COLO829 (cell line): ENCODE measurements around the gene ELMO1.

Experiments
- DNase-seq: peaks from one replicate; pipeline ENCODE4 v3.0.0; 2012; ENCODE audit warnings: low spot score

ELMO1 gene

GRCh38 chr7:36944838-36945237, 503.8 kb downstream of the ELMO1 start:
- no peak for DNase-seq

GRCh38 chr7:36943591-36944435, 504.9 kb downstream of the ELMO1 start:
- no peak for DNase-seq

- DNase-seq, result no peak
These were observed 505.7 kb downstream of the ELMO1 start for GRCh38 chr7:36942955-36943354.

DNA sequence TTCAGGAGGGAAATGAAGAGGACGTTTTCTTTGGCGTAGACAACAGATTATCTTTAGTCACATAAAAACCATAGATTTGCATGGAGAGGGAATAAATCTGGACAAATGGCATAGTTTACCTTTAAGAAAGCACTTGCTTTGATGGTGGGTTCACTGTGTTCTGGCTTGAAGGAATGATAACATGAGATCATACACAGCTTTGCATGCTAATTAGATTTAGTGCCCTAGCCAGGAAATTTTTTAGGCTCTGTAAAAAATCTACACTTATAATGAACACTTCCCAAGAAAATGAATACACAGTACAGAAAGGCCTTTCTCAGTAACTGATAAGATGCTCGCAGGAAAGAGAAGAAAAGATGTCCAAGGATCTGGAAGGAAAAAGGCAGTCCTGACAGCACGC, 506.1 kb downstream of the ELMO1 start:
- no peak for DNase-seq

GRCh38 chr7:36942025-36942424, 506.6 kb downstream of the ELMO1 start:
- no peak for DNase-seq

DNA sequence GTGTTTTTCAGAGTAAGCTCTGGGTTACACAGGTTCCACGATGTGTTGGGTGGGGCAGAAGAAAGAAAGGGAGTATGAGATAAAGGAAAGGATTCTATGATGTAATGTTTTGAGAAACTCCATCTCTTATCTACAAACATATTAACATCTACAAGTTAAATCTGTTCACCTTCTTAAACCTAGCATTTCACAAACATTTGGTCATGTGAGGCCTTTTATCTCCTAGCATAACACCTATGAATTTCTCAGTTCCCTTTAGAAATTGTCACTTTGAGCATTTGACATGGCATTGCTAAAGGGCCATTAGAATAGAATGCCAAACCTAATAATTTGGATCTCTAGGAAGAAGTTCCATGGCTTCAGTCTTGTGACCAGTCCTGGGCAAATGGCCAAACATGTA, 507.3 kb downstream of the ELMO1 start:
- DNase-seq, result no peak

DNA sequence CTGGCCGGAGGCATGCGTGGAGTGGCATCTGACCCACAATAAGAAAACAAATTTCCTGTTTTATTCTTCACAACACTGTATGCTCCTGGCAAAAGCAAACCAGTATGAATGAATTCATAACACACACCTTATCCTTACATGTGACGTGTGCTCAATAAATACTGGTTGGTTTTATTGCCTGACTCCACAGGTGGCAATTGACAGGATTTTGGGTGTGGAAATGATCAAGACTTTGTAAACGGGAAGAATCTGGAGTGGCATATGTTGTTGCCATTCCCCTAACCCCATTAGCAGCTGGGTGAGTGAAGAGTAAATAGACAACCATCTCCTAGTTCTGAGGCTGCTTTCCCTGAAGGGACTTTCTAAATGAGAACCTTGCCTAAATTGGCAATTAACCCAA, 508.8 kb downstream of the ELMO1 start:
- DNase-seq, result no peak

GRCh38 chr7:36937754-36938563, 510.7 kb downstream of the ELMO1 start:
- DNase-seq, result no peak

DNA sequence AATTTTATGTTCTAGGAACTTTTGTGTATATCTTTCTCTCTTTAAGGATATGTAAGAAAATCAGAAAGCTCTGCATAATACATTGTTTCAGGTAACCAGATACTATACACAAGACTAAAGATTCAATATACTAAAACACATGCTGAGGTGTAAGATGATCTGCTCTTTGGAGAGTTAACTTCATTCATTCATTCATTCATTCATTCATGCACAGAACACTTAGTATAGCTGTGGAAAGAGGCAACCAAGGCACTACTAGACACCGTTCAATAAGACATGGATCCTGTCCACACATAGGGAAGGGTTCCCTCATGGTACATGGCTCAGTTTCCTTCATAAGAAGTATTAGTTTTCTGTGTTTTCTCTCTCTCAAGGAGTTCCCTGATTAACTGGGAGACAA, 516.8 kb downstream of the ELMO1 start:
- no peak for DNase-seq

DNA sequence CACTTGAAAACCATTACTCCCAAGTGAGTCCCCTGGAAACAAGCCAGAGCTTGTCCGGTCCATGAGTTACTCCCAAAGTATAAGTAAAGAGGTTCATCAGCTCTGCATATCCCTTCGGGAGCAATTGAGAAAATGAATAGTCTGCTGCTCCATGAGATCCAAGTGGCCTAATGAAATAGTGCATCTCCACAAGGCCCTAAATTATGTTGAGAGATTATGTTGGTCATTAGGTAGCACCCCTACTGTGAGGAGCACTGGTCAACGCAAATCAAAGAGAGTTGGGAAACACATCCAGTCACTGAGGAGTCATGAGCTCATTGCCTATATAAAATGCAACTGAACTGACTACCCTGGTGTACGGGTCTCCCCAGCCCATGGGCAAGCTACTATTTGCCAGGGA, 518.9 kb downstream of the ELMO1 start:
- DNase-seq, result no peak

DNA sequence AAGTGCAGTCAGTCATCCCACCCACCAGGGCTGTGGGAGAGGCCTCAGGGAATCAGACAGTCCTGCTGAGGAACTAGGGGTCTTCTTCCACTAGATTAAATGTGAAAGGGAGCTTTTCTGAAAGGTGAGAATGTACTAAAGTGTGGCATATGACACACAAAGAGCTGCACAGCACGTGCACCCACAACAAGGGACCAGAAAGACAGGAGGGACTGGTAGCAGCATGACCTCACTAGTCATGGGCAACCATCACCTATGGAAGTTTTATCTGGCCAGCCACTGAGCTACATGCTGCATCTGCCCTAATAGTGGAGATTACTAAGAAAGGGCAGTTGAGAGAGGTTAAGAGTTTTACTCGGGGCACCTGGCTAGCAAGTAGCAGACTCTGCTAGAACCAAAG, 519.9 kb downstream of the ELMO1 start:
- DNase-seq, result no peak

- no peak for DNase-seq
These were observed 520.4 kb downstream of the ELMO1 start for GRCh38 chr7:36928311-36928710.

- DNase-seq, result no peak
These were observed 523.0 kb downstream of the ELMO1 start for GRCh38 chr7:36925691-36926090.

GRCh38 chr7:36925207-36925606, 523.5 kb downstream of the ELMO1 start:
- no peak for DNase-seq

DNA sequence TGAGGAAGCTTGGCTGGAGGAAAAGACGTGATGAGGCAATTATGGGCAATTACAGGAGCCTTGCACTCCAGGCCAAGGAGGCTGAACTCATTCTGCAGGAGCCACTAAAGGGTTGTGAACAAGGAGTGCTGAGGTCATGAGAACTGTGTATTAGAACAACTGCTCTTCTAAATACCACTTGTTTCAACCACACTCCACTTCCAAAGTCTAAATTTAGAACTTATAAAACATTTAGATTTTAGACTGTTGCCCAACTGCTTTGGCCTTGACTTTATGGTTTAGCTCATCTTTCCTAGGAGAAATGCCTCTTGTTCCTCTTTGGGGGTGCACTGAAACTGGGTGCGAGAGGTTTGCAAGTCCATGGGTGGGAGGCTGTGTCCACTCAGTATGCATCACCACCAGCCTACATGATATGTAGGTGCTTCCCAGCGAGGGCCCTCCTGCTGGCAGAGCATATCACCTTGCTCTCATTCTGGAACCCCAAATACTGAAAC, 524.7 kb downstream of the ELMO1 start:
- no peak for DNase-seq

GRCh38 chr7:36923185-36923584, 525.5 kb downstream of the ELMO1 start:
- no peak for DNase-seq

- DNase-seq, result no peak
These were observed 528.2 kb downstream of the ELMO1 start for GRCh38 chr7:36920433-36920832.

DNA sequence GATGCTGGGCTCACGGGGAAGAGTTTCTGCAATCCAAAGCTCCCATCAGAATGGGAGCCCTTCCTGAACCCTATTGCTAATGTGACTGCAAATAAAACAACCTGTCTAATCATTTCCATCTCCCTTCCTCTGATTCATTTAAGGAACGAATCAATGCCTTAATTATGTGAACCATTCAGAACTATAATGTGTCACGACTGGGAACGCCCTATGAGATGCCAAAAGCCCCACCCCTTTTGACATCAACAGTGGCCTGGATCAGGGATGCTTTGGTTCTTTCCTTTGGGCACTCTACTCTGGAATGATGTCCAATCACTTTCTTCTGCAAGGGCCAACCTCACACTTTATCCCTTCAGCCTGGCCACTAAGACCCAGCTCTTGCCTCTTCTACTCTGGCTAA, 528.9 kb downstream of the ELMO1 start:
- no peak for DNase-seq

GRCh38 chr7:36918591-36918990, 530.1 kb downstream of the ELMO1 start:
- no peak for DNase-seq

GRCh38 chr7:36916619-36917018, 532.0 kb downstream of the ELMO1 start:
- no peak for DNase-seq

DNA sequence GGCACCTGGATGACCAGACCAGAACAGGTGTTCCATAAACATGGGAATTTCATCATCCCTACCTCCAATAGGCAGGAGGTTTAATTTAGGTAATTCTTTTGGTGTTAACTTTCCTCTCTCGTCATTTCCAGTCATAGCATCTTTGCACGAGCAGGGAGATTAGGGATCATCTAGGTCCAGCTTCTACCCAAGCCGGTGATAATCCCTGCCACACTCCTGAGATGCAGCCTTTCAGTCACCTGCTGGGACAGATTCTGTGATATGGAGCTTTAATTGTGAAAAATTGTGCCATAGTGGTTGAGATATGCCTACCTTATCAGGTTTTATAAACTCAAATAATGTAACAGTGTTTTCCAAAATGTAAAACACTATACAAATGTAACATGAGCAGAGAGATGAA, 532.5 kb downstream of the ELMO1 start:
- no peak for DNase-seq

GRCh38 chr7:36911788-36912187, 536.9 kb downstream of the ELMO1 start:
- no peak for DNase-seq

GRCh38 chr7:36910859-36911258, 537.8 kb downstream of the ELMO1 start:
- no peak for DNase-seq
